ENCODE measurements around the gene KLHL25. TPM values are rescaled to one million over a fixed set of nuclear protein-coding genes. Genes with fewer than 3 reads are reported as not detected.

The KLHL25 gene
- total RNA-seq, 1 donor from 2014 or later: 2.0 TPM

- Mint-ChIP-seq H3K4me3 (no peak overlapping the region), H3K4me1 (no peaks in the 10 kb centered on the region), H3K27ac (no peak overlapping the region), H3K9me3 (no peaks in the 10 kb centered on the region), H3K36me3 (ENCODE audit: low read depth) (peaks cover 18% of the 10 kb centered on the region), H3K27me3 (no peaks in the 10 kb centered on the region)
- CTCF ChIA-PET: no interaction called here
- TF ChIP-seq CTCF (IDR thresholded peaks at IDR 0.05): no peak
- intact Hi-C loops (cut with micrococcal nuclease): no loop called here
- DNase-seq (no peak), ATAC-seq (ENCODE audit: low read depth) (no peak)
- POLR2A ChIA-PET: no interaction called here
These were observed 42.2 kb downstream of the KLHL25 start for GRCh38 chr15:85752491-85752961.

GRCh38 chr15:85752124-85752475 is 42.6 kb downstream of the KLHL25 start:
- ATAC-seq (ENCODE audit: low read depth) (no peak), DNase-seq (no peak)
- no peaks in the 10 kb centered on the region for H3K27me3 Mint-ChIP-seq
- intact Hi-C loops (cut with micrococcal nuclease): no loop called here
- H3K36me3 Mint-ChIP-seq (ENCODE audit: low read depth): peaks cover 23% of the 10 kb centered on the region
- TF ChIP-seq CTCF (IDR thresholded peaks at IDR 0.05): no peak
- H3K4me3 Mint-ChIP-seq: no peak overlapping the region
- no peak overlapping the region for H3K27ac Mint-ChIP-seq
- H3K4me1 Mint-ChIP-seq: no peaks in the 10 kb centered on the region
- POLR2A ChIA-PET: no interaction called here
- CTCF ChIA-PET: no interaction called here
- H3K9me3 Mint-ChIP-seq: no peaks in the 10 kb centered on the region

- DNase-seq: no peak
- Mint-ChIP-seq H3K4me3 (no peak overlapping the region), H3K27ac (no peak overlapping the region), H3K36me3 (ENCODE audit: low read depth) (peaks cover 29% of the 10 kb centered on the region), H3K27me3 (no peaks in the 10 kb centered on the region), H3K9me3 (no peaks in the 10 kb centered on the region), H3K4me1 (no peaks in the 10 kb centered on the region)
- POLR2A ChIA-PET: no interaction called here
- ATAC-seq (ENCODE audit: low read depth): no peak
- intact Hi-C loops (cut with micrococcal nuclease): no loop called here
- no peak for TF ChIP-seq CTCF (IDR thresholded peaks at IDR 0.05)
- CTCF ChIA-PET: no interaction called here
These were observed 43.2 kb downstream of the KLHL25 start for GRCh38 chr15:85751291-85752123.

GRCh38 chr15:85750319-85751290 is 44.1 kb downstream of the KLHL25 start:
- Mint-ChIP-seq H3K4me1 (no peaks in the 10 kb centered on the region), H3K27me3 (no peaks in the 10 kb centered on the region), H3K4me3 (no peak overlapping the region), H3K9me3 (no peaks in the 10 kb centered on the region), H3K36me3 (ENCODE audit: low read depth) (peaks cover 38% of the 10 kb centered on the region), H3K27ac (no peak overlapping the region)
- no peak for TF ChIP-seq CTCF (IDR thresholded peaks at IDR 0.05)
- no peak for ATAC-seq (ENCODE audit: low read depth)
- intact Hi-C loops (cut with micrococcal nuclease): no loop called here
- ChIA-PET CTCF (no interaction called here), POLR2A (no interaction called here)
- DNase-seq: no peak

Data from activated B cell treated with CpG ODN at 0.5 μM for 24 hours (primary cell).